Activated T-helper 1 cell treated with Interleukin-2 at 50 U/mL for 16 hours (primary cell): ENCODE measurements around the gene ZNF536.

Experiments used
- DNase-seq: peaks from one replicate; pipeline ENCODE4 v3.0.0-alpha.2; 2020; ENCODE audit warnings: low read depth

The ZNF536 gene

DNA sequence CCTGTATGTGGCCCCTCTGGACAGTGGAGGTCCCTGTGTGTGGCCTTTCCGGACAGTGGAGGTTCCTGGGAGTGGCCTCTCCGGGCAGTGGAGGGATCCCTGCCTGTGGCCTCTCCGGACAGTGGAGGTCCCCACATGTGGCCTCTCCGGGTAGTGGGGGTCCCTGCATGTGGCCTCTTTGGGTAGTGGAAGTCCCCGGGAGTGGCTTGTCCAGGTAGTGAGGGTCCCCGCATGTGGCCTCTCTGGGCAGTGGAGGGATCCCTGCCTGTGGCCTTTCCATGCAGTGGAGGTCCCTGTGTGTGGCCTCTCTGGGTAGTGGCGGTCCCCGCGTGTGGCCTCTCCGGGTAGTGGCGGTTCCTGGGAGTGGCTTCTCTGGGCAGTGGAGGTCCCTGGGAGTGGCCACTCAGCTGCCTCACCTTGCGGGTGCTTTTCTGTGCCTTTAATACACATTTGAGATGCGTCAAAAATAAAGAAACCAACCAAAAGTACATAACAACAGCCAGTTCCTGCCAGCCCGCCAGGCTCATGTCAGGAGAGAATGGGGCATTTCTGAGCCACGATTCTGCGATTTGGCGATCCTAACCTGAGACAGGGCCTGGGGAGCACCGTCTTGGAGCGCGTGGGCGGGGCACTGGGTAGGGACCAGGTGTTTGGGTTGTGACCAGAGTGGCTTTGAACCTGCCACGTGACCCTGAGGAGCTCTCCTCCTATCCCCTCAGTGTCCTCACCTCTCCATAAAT lies 194.7 kb downstream of the ZNF536 start:
- no peak for DNase-seq

- DNase-seq = no peak
Observed at GRCh38 chr19:30567536-30568232, 195.5 kb downstream of the ZNF536 start.

DNA sequence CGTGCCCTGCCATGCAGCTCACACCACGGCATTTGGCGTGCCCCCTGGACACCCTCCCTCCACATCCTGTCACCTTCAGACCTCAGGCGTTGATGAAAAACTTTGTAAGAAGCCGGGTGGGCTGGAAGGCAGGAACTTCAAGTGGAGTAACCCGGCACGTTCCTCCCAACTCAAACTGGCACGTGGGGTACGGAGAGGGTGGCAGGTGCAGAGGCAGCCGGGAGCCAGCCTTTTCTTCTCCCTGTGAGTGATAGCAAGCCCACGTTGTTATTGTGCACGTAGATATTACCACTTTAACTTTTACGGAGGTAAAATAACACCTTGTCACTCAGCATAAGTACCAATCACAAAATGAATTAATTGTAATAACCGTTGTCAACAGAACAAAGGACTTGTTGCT lies 198.0 kb downstream of the ZNF536 start:
- DNase-seq = no peak

DNA sequence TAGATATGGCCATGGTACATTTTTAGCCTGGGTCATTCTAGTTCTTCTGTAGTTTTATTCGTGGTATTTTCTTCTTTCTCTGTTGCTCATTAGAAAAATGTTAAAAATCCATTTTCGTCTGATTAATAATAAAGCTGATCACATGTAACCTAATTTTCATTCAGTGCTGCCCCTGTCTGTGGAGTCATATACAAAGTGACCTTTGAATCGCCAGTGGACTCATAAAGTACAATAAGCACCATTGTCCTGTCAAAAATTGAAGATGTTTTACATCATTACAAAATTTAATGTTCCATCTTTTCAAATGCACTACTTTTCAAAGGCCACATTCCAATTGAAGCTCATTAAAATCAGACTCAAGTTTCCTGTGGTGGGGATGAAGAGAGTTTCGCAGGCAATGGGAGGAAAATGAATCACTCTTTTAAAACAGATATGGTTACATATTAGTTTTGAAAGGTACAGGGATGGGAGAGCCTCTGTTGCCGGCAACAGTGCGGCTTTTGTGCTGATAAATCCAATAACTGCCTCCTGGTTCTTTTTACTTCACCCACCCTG lies 205.4 kb downstream of the ZNF536 start:
- DNase-seq = no peak

DNA sequence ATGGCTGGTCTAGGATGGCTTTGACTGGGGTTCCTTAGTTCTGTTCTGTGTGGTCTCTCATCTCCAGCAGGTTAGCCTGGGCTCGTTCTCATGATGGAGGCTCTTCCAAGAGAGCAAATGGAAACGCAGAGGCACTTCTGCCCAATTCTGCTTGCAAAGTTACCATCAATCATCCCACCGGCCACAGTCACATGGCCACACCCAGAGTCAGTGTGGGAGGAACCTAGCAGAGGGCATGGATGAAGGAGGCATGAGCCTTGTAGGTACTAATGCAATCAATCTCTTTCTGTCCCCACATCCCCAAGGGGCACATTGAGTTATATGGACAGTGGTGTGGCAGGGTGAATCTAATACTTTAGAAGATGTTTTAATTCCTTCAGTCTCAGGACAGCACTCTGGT lies 207.2 kb downstream of the ZNF536 start:
- DNase-seq = no peak

DNA sequence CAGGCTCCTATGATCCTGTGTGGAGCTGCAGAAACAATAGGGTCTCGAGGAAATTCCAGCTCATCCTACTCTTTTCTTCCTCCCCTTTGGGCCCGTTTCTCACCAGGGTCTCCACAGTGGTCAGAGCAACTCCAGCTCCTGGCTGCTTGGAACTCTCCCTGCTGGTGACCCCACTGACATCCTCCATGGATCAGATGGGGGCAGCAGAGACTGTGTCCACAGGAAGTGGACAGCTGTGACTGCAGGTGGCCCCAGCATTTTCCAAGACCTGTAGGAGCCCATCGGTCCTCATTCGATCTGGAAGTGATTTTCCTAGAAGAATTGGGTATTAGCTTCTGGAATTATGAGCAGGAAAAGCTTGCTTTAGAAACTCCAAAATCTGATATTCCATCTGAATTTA lies 208.5 kb downstream of the ZNF536 start:
- DNase-seq = no peak

GRCh38 chr19:30584090-30584489 lies 211.9 kb downstream of the ZNF536 start:
- DNase-seq = no peak

DNA sequence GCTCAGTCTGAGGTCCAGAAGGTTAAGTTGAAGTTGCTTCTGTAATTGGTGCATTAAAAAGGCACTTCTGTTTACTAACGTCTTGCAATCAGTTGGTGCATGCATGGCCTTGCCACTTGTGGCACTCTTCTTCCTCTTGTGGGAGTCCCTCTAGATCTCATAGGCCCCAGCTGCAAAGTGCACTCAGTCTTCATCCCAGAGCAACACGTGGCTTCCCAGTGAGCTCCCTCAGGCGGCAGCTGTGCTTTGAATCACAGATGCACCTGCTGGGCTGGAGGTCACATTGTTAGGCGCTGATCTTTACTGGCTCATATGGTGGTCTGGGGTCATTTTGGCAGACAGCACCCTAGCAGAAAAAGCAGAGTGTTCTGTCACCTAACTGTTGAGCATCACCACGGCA lies 215.7 kb downstream of the ZNF536 start:
- no peak for DNase-seq

DNA sequence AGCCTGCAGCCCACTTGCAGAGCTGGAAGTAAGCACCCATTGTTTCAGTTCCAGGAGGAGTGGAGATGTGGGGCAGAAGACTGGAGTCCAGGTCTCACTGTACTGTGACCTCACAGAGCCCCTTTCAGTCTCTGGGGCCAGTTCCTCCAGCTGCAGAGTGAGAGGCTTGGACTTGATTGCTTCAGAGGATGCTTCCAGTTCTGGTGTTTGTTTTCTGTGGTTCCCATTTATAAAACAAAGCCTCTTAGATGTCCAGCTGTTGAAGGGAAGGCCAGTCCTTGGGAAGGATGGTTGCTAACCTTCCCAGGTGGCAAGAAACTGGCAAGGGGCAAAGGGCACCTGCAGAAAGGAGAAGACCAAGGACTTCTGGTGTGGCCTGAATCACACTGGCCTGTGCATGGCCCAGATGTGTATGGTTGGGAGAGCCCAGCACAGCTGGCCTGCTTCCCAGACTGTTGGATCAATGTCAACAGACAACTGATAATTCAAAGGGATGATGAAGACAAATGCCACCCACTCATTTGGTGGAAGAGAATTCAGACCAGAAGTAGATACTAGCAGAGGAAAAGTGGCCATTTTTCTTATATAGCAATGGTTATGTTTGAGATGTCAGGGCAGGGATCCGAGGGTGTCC lies 218.5 kb downstream of the ZNF536 start:
- no peak for DNase-seq

- DNase-seq = no peak
Observed at GRCh38 chr19:30593356-30593755, 221.2 kb downstream of the ZNF536 start.

DNA sequence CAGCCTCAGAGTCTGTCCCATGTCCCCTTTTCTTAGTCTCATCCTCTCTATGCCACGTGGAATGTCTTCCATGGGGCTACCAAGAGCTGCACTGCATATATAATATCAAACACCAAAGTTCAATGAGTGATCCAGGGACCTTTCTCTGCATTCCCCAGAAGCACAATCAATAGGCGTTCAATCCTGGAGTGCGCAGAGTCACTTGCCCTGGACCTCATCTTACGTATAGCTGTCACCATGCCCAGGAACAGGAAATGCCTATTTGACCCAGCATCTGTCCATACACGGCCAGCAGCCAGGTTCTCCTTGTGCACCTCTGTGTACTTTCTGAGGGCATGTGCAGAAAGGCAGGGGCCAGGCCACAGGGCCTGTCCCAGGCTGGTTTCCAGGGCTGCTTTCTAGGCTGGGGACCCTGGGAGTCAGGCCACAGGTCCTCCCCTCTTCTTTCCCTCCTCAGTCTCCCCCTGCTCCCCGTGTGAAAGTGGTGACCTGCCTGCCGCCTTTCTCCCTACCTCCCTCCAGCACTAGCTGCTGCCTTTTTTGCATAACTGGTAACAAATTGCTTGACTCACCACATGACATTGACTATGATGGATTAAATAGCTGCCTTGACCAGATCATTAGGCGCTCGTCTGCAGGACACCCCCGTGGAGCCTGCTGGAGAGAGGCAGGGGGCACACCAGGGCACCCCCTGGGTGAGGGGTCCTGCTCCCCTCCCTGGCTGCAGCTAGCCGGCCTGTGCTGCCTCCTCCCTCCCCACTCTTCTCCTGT lies 222.0 kb downstream of the ZNF536 start:
- DNase-seq = no peak

- DNase-seq = no peak
Observed at GRCh38 chr19:30596268-30596667, 224.1 kb downstream of the ZNF536 start.

DNA sequence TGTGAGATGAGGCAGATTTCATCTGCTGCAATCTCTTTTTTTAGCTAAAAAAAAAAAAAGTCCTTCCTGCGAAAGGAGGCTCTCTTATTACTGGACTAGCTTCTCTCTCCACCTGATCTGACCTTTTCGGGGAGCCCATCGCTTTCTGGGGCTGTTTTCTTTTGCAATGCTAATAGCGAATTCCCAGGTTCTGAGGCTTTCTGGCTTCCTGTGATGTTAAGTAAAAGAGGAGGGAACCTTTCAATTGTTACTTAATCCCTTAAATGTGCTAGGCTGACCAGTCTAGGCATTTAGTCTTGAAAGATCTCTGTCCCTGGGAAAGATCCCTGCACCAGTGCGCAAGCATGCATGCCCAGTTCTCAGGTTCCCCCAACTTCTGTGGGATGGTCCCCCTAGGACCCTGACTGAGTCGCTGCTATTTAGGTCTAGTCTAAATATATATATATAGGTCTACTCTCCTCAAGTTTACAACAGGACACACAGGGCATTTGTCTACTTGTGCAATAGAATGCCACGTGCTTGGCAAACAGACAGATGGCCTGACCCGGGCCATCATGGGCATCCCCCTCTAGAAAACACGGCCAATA lies 224.7 kb downstream of the ZNF536 start:
- DNase-seq = no peak

DNA sequence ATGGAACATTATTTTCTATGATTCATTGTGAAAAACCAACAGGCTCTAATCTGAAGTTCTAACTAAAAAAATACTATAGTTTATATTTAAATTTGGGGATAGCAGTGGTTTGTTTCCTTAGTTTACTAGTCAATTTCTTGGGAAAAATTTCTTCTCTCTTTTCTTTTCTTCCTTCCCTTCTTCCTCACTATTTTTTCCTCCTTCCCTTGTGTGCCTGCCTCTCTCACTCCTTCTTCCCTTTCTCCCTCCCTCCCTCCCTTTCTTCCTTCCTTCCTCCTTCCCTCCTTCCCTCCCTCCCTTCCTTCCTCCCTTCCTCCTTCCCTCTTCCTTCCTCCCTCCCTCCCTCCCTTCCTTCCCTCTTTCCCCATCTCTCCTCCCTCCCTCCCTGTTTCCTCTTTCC lies 226.5 kb downstream of the ZNF536 start:
- no peak for DNase-seq

GRCh38 chr19:30602661-30603350 lies 230.6 kb downstream of the ZNF536 start:
- no peak for DNase-seq

GRCh38 chr19:30604657-30605056 lies 232.5 kb downstream of the ZNF536 start:
- no peak for DNase-seq

- DNase-seq = no peak
Observed at GRCh38 chr19:30605333-30605732, 233.1 kb downstream of the ZNF536 start.

- DNase-seq = no peak
Observed at GRCh38 chr19:30606114-30607050, 234.2 kb downstream of the ZNF536 start.
